Lower leg skin (tissue), 4 donors: ENCODE results near the gene C6orf15. TPM values are rescaled to one million over a fixed set of nuclear protein-coding genes. Genes with fewer than 3 reads are reported as not detected.
A peak's percentile ranks its signal among the peaks of the same experiment; 100 is the strongest.

Source experiments
- DNase-seq, 2 donors: peaks; one replicate each; pipeline ENCODE4 v3.0.0-alpha.2; 2019; ENCODE audit warnings: low spot score in 2 of 2
- H3K4me3 ChIP-seq: fragments of 200-600 bp; sonication (generic); 2 replicates; pipeline ENCODE4 v1.5.1; 2017; ENCODE audit warnings: mild to moderate bottlenecking, low read depth; ENCODE audit not compliant: poor library complexity, severe bottlenecking
- POLR2A ChIP-seq, 2 donors: fragments of 450-650 bp; IDR thresholded peaks; one replicate each; pipeline ENCODE4 v1.6.1; 2016 to 2017; ENCODE audit warnings: antibody characterized with exemption in 2 of 2, mild to moderate bottlenecking in 1 of 2, moderate library complexity in 1 of 2
- WGBS, 2 donors: methylation state at CpG; one replicate each; pipeline ENCODE4 v1.1.5; 2018; 5-methylcytosine and 5-hydroxymethylcytosine counted together
- intact Hi-C: fragments of 100-400 bp; cut with DNase I; formaldehyde crosslinking; loops from one replicate; pipeline ENCODE4 v1.15.0; 2023; ENCODE audit warnings: low total_unique reads
- total RNA-seq, 4 donors: library from RNA; depleted of rRNA; stranded (reverse); fragments of >200 nt; gene quantifications; one replicate each; pipeline ENCODE4 v1.1.0, GENCODE V29; 2016
- TF ChIP-seq, protein P1 (sequence below), 3 donors: fragments of 450-650 bp; IDR thresholded peaks; one replicate each; pipeline ENCODE4 v1.5.1; 2016; ENCODE audit warnings: antibody characterized with exemption in 3 of 3, mild to moderate bottlenecking in 3 of 3, moderate library complexity in 2 of 3

The C6orf15 gene
- 10 to 100 TPM in 3 of 4 donors, 1 to 10 TPM in 1; 7.5 to 20.2 (median 15.2) TPM for total RNA-seq

DNA sequence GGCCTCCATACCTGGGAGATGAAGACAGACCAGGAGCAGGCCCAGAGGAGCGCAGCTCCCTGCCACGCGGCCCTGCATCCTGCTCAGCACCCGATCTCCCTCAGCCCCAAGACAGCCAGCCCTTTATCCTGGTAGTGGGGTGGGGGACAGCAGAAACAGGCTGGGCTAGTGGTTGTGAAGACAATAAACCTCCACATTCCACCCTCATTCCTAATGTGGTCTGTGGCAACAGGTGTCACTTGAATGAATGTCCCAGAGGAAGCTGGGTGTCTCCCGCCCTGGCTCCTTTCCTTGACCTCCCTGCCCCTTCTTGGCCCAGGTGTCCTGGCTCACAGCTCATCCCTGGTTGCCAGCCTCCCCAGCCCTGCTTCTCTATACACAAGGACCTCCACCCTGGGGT, at the start of gene C6orf15:
Gene C6orf15 (minus strand): TSS at position 98 of the 400 bp plus-strand sequence. CDS start 20 bp downstream, at position 78.
- no peak for TF ChIP-seq POLR2A (IDR thresholded peaks at IDR 0.05)
- TF ChIP-seq, protein P1, sequence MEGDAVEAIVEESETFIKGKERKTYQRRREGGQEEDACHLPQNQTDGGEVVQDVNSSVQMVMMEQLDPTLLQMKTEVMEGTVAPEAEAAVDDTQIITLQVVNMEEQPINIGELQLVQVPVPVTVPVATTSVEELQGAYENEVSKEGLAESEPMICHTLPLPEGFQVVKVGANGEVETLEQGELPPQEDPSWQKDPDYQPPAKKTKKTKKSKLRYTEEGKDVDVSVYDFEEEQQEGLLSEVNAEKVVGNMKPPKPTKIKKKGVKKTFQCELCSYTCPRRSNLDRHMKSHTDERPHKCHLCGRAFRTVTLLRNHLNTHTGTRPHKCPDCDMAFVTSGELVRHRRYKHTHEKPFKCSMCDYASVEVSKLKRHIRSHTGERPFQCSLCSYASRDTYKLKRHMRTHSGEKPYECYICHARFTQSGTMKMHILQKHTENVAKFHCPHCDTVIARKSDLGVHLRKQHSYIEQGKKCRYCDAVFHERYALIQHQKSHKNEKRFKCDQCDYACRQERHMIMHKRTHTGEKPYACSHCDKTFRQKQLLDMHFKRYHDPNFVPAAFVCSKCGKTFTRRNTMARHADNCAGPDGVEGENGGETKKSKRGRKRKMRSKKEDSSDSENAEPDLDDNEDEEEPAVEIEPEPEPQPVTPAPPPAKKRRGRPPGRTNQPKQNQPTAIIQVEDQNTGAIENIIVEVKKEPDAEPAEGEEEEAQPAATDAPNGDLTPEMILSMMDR (IDR thresholded peaks at IDR 0.05) = no peak
- H3K4me3 ChIP-seq = no peak within 1 kb of the TSS
- WGBS, 2 donors = 78 to 92% methylated on average over 5 of the region's 5 CpGs
- intact Hi-C loops = no loop called here
- DNase-seq = no peak

DNA sequence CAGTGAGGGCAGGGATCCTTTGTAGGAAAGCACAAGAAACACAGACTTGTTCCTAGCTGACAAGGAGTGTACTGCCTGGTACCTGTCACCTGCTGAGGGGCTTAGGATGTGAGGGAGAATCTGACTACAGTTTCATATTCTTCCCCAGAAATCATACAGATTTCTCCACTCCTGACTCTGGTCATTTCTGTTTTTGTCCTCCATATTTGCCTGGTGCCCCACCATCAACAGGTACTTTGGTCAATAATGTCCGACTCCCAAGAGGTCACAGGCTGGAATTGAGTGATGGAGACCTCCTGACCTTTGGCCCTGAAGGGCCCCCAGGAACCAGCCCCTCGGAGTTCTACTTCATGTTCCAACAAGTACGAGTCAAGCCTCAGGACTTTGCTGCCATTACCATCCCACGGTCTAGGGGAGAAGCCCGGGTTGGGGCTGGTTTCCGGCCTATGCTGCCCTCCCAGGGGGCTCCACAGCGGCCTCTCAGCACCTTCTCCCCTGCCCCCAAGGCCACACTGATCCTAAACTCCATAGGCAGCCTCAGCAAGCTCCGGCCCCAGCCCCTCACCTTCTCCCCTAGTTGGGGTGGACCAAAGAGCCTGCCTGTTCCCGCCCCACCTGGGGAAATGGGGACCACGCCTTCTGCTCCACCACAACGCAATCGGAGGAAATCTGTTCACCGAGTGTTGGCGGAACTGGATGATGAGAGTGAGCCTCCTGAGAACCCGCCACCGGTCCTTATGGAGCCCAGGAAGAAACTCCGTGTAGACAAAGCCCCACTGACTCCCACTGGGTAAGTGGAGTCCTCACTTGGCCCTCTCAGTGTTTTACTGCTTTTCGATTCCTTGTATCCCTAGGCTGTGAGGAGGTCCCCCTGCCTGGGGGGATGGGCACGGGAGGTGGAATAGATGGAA, 49.1 kb upstream of the C6orf15 start:
- no peak for DNase-seq
- WGBS, 2 donors = 88 to 90% methylated on average over 17 to 19 of the region's 19 CpGs
- no peak for TF ChIP-seq POLR2A (IDR thresholded peaks at IDR 0.05)
- TF ChIP-seq, protein P1 (IDR thresholded peaks at IDR 0.05) = no peak
- intact Hi-C loops = no loop called here
- no peak overlapping the region for H3K4me3 ChIP-seq

DNA sequence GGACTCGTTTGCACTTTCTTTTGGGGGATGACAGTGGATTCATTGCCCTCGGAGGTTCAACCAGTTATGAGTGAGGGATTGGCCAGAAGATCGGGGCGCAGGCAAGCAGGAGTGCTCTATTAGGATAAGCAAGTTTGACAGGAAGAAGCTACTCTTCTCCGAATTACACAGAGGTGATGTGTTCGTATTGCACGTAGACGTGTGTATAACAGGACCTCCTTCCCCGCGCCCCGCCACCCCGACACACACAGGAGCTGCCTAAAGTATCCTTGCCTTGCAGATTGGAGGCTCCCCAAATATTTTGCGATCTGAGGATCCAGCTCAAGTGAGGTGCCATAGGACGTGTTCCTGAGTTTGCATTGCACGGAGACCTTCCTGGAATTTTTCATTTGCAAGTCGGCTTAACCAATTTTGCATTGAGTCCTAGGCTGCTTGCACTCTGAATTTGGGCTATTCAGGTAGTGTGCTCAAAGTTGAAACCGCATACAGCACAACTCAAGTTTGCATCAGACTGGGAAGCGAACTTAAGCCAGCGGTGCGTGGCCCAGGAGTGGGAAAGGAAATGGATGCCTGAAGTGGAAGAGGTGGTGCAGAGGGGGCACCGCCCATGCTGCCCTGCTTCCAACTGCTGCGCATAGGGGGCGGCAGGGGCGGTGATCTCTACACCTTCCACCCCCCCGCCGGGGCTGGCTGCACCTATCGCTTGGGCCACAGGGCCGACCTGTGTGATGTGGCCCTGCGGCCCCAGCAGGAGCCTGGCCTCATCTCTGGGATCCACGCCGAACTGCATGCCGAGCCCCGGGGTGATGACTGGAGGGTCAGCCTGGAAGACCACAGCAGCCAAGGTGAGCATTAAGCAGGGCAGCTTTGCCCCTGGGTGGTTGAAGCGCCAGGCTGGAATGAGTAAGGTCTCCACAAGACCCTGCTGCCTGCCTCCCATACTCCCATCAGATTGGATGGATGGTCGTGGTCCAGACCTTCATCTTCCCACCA, 46.8 kb upstream of the C6orf15 start:
- 9 to 10% methylated on average over 22 to 31 of the region's 35 CpGs for WGBS, 2 donors
- intact Hi-C loops = no loop called here
- H3K4me3 ChIP-seq = peak overlapping the region; percentile 45
- TF ChIP-seq, protein P1 (IDR thresholded peaks at IDR 0.05) = no peak
- no peak for TF ChIP-seq POLR2A (IDR thresholded peaks at IDR 0.05)
- DNase-seq = no peak

DNA sequence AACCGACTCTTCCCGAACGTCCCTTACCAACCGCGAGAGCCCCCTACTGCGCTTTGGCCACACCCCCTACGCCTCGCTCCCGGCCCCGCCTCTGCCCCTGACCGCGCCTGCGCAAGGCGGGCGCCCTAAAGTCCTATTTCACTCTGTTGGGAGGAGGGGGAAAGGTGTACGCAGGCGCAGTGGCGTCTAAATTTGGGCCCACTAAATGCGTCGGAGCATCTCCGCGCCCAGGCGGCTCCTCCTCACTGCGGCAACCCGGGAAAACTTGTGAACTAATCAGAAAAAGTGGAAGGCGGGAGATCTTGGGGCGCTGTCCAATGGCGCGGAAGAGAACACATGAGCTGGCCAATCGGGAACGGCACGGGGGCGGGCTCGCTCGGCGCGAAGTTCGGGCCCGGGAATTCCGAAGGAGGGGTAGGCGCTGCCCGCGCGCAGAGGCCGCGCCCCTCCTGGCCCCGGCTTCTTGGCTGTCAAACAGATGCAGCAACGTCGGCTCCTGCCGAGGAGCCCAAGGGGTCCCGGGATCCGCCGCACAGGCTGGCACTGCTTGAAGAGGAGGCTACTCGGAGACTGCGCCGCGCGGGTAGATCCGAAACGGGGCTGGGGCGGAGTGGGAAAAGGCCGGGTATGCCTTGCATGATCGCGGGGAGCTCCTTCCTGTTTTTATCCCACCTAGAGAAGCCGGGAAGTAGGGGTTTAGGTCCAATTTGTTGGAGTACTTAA, 45.9 kb upstream of the C6orf15 start, which contains the start of gene TCF19:
Gene TCF19 (plus strand): TSS at position 450 of the 723 bp plus-strand sequence. CDS start 881 bp downstream, outside the sequence.
- WGBS, 2 donors = 1% methylated on average over 57 to 59 of the region's 65 CpGs
- DNase-seq = peak; percentile 99 to 100
- intact Hi-C loops = no loop called here
- H3K4me3 ChIP-seq = peak within 1 kb of the TSS; percentile 45
- TF ChIP-seq POLR2A (IDR thresholded peaks at IDR 0.05) = no peak
- TF ChIP-seq, protein P1 (IDR thresholded peaks at IDR 0.05) = no peak
